Vagina (tissue), 2 donors: Measurements from ENCODE around the gene KLF17.

Experiments
- CTCF ChIP-seq, 3 experiments: fragments of 450-650 bp in 2 of 3; fragments of 200-600 bp in 1 of 3; sonication (generic) in 1 of 3; IDR thresholded peaks; one replicate each; pipeline ENCODE4 v1.5.1; 2017 to 2019; ENCODE audit warnings: antibody characterized with exemption in 3 of 3, mild to moderate bottlenecking in 2 of 3, moderate library complexity in 2 of 3
- POLR2A ChIP-seq, 2 donors: fragments of 450-650 bp; IDR thresholded peaks; one replicate each; pipeline ENCODE4 v1.6.1; 2017; ENCODE audit warnings: antibody characterized with exemption in 2 of 2, mild to moderate bottlenecking in 2 of 2, moderate library complexity in 2 of 2
- POLR2AphosphoS5 ChIP-seq, 2 donors: sonication (generic); formaldehyde crosslinking; IDR thresholded peaks; one replicate each; pipeline ENCODE4 v1.9.0; 2017; ENCODE audit warnings: antibody characterized with exemption in 2 of 2, mild to moderate bottlenecking in 2 of 2, low read depth in 1 of 2; ENCODE audit not compliant: insufficient read depth in 1 of 2

- TF ChIP-seq CTCF (IDR thresholded peaks at IDR 0.05) (no peak), POLR2A (IDR thresholded peaks at IDR 0.05) (no peak), POLR2AphosphoS5 (IDR thresholded peaks at IDR 0.05; ENCODE audit: insufficient read depth in 1 of 2, low read depth in 1 of 2) (no peak)
Measured at GRCh38 chr1:44094047-44094446, 24.6 kb upstream of the KLF17 start.
